Prostate gland (tissue), 2 donors: ENCODE data around the gene F2R.

ENCODE experiments used
- POLR2A ChIP-seq: fragments of 450-650 bp; IDR thresholded peaks from one replicate; pipeline ENCODE4 v1.6.1; 2016; ENCODE audit warnings: antibody characterized with exemption, mild to moderate bottlenecking
- POLR2AphosphoS5 ChIP-seq: sonication (generic); formaldehyde crosslinking; IDR thresholded peaks from one replicate; pipeline ENCODE4 v1.6.1; 2017; ENCODE audit warnings: antibody characterized with exemption
- TF ChIP-seq, protein P1 (sequence below), 4 experiments: fragments of 200-600 bp in 2 of 4; fragments of 450-650 bp in 2 of 4; sonication (generic) in 2 of 4; IDR thresholded peaks; 1 replicate in 3 of 4; 2 replicates in 1 of 4; pipeline ENCODE4 v1.5.1; 2016 to 2019; ENCODE audit warnings: antibody characterized with exemption in 4 of 4, mild to moderate bottlenecking in 2 of 4, moderate library complexity in 2 of 4

DNA sequence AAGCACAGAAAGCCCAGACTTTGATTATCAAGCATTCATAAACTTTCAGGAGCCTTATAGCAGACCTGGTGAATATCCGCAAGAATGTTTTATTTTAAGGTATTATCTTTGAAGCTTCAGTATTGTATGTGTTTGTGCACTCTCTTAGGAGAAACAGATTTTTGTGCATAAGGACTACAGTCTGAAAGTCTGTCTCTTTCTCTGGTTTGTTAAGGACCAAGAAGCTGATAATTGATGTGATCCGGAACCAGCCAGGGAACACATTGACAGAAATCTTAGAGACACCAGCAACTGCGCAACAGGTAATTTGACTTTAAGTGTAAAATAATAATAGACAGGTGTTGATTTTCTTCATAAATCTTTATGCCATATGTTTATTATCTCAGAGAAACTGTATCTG is 22.8 kb upstream of the F2R start:
- TF ChIP-seq, protein P1, sequence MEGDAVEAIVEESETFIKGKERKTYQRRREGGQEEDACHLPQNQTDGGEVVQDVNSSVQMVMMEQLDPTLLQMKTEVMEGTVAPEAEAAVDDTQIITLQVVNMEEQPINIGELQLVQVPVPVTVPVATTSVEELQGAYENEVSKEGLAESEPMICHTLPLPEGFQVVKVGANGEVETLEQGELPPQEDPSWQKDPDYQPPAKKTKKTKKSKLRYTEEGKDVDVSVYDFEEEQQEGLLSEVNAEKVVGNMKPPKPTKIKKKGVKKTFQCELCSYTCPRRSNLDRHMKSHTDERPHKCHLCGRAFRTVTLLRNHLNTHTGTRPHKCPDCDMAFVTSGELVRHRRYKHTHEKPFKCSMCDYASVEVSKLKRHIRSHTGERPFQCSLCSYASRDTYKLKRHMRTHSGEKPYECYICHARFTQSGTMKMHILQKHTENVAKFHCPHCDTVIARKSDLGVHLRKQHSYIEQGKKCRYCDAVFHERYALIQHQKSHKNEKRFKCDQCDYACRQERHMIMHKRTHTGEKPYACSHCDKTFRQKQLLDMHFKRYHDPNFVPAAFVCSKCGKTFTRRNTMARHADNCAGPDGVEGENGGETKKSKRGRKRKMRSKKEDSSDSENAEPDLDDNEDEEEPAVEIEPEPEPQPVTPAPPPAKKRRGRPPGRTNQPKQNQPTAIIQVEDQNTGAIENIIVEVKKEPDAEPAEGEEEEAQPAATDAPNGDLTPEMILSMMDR (IDR thresholded peaks at IDR 0.05), result no peak
- TF ChIP-seq POLR2A, result no peak
- TF ChIP-seq POLR2AphosphoS5, result no peak
